HG03439 (cell line): ENCODE results near the gene CYP2W1.
"Not testable (repeated sequence)": the region's sequence is repeated elsewhere in the genome, so short reads cannot be mapped to it uniquely, and the experiment has no call there.

Experiments used
- ATAC-seq: cut with Tn5 transposase; IDR thresholded peaks from one replicate; pipeline ENCODE4 v1.9.1; 2021; ENCODE audit warnings: mild to moderate bottlenecking, moderate library complexity; ENCODE audit not compliant: unreplicated experiment

CYP2W1 gene

GRCh38 chr7:1027242-1028043 lies 44.5 kb downstream of the CYP2W1 start:
- peak; percentile 3 for ATAC-seq

GRCh38 chr7:1028044-1028770 lies 45.2 kb downstream of the CYP2W1 start:
- peak; percentile 43 for ATAC-seq

- no peak for ATAC-seq
These were observed 46.0 kb downstream of the CYP2W1 start for GRCh38 chr7:1028775-1029636.

- ATAC-seq, result no peak
These were observed 46.9 kb downstream of the CYP2W1 start for GRCh38 chr7:1029637-1030443.

GRCh38 chr7:1030444-1031070 lies 47.6 kb downstream of the CYP2W1 start:
- ATAC-seq, result no peak

GRCh38 chr7:1031716-1032455 lies 48.9 kb downstream of the CYP2W1 start:
- no peak for ATAC-seq

- no peak for ATAC-seq
These were observed 49.7 kb downstream of the CYP2W1 start for GRCh38 chr7:1032536-1033181.

- ATAC-seq, result no peak
These were observed 50.7 kb downstream of the CYP2W1 start for GRCh38 chr7:1033546-1034145.

- not testable (repeated sequence) for ATAC-seq
These were observed 51.8 kb downstream of the CYP2W1 start for GRCh38 chr7:1034769-1035168.

GRCh38 chr7:1036164-1036928 lies 53.4 kb downstream of the CYP2W1 start:
- ATAC-seq, result not testable (repeated sequence)
